Activated B cell treated with CpG ODN at 0.5 μM for 24 hours (primary cell): ENCODE measurements around the gene IL34. TPM values are rescaled to one million over a fixed set of nuclear protein-coding genes. Genes with fewer than 3 reads are reported as not detected.

ENCODE experiments used
- ATAC-seq: fragments of 200-7000 bp; cut with Tn5 transposase; one replicate; pipeline ENCODE4 v1.10.0; 2021; ENCODE audit warnings: low read depth, mild to moderate bottlenecking, moderate library complexity
- CTCF ChIA-PET: fragments of 350-600 bp; sonication (Branson Sonifier 250); formaldehyde crosslinking; loops from one replicate; lab custom pipeline; 2021; ENCODE audit warnings: antibody characterized with exemption; lab: Charles Lee
- POLR2A ChIA-PET: fragments of 350-600 bp; sonication (Branson Sonifier 250); formaldehyde crosslinking; loops from one replicate; lab custom pipeline; 2021; ENCODE audit warnings: antibody characterized with exemption; lab: Charles Lee
- DNase-seq: peaks from one replicate; pipeline ENCODE4 v3.0.0; 2022
- H3K27ac Mint-ChIP-seq: one replicate; pipeline ENCODE4 v1.8.0; 2020; ENCODE audit warnings: mixed read lengths
- H3K27me3 Mint-ChIP-seq: one replicate; pipeline ENCODE4 v1.8.0; 2021; ENCODE audit warnings: mixed read lengths
- H3K36me3 Mint-ChIP-seq: one replicate; pipeline ENCODE4 v1.8.0; 2021; ENCODE audit warnings: low read depth, mixed read lengths
- H3K4me1 Mint-ChIP-seq: one replicate; pipeline ENCODE4 v1.8.0; 2021; ENCODE audit warnings: mixed read lengths
- H3K4me3 Mint-ChIP-seq: one replicate; pipeline ENCODE4 v1.8.0; 2020; ENCODE audit warnings: mild to moderate bottlenecking, mixed read lengths
- H3K9me3 Mint-ChIP-seq: one replicate; pipeline ENCODE4 v1.8.0; 2020; ENCODE audit warnings: mixed read lengths
- intact Hi-C: fragments of 100-400 bp; cut with micrococcal nuclease; formaldehyde crosslinking; loops from one replicate; pipeline ENCODE4 v1.15.1; 2024
- total RNA-seq: library from RNA; stranded (reverse); gene quantifications from 2 replicates; pipeline ENCODE4 v1.2.3, GENCODE V29; 2022
- TF ChIP-seq, protein P1 (sequence below): fragments of 200-600 bp; IDR thresholded peaks from one replicate; pipeline ENCODE4 v1.8.0; 2022; ENCODE audit warnings: antibody characterized with exemption, mild to moderate bottlenecking

Gene IL34
- total RNA-seq, 1 donor from 2014 or later = 0.71 TPM

DNA sequence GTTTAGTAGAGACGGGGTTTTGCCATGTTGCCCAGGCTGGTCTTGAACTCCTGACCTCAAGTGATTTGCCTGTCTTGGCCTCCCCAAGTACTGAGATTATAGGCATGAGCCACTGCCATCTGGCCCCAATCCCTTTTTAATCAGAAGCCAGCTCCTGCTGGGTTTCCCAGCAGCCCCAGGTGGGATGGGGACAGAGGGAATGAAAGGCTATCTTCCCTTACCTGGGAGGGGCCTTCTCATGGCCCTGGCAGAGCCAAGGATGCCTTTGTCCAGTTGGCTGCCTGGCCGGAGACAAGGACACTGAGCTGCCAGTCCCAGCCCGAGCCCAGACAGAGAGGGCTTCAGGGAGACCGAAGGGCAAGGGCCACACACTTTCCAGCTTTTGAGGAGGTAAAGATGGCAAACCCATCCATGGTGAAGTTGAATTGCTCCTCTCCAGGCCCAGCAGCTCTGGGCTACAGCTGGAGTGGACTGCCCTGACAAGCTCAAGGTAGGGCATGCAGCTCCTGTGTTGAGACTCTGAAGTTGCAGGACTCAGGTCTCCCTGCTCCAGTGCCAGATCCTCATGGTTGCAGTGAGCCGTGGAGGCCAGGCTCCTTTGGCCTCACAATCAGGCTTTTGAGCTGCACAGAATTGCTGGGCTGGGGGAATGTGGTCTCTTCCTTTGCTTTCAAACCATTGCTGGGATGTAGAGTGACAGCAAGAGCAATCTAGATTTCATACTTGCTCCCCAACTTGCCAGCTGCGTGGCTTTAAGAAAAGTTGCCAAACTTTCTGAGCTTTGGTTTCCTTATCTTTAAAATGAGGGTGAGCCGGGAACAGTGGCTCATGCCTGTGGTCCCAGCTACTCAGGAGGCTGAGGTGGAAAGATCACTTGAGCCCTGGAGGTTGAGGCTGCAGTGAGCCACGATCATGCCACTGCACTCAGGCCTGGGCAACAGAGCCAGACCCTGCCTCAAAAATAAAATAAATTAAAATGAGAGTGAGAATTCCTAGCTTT is 44.5 kb upstream of the IL34 start:
- no peak for ATAC-seq
- no peaks in the 10 kb centered on the region for H3K36me3 Mint-ChIP-seq
- no peak overlapping the region for H3K27ac Mint-ChIP-seq
- H3K4me1 Mint-ChIP-seq = no peaks in the 10 kb centered on the region
- POLR2A ChIA-PET = no interaction called here
- CTCF ChIA-PET = no interaction called here
- H3K27me3 Mint-ChIP-seq = peaks cover 3% of the 10 kb centered on the region
- TF ChIP-seq, protein P1, sequence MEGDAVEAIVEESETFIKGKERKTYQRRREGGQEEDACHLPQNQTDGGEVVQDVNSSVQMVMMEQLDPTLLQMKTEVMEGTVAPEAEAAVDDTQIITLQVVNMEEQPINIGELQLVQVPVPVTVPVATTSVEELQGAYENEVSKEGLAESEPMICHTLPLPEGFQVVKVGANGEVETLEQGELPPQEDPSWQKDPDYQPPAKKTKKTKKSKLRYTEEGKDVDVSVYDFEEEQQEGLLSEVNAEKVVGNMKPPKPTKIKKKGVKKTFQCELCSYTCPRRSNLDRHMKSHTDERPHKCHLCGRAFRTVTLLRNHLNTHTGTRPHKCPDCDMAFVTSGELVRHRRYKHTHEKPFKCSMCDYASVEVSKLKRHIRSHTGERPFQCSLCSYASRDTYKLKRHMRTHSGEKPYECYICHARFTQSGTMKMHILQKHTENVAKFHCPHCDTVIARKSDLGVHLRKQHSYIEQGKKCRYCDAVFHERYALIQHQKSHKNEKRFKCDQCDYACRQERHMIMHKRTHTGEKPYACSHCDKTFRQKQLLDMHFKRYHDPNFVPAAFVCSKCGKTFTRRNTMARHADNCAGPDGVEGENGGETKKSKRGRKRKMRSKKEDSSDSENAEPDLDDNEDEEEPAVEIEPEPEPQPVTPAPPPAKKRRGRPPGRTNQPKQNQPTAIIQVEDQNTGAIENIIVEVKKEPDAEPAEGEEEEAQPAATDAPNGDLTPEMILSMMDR = no peak
- H3K9me3 Mint-ChIP-seq = no peaks in the 10 kb centered on the region
- no peak for DNase-seq
- intact Hi-C loops = no loop called here
- no peak overlapping the region for H3K4me3 Mint-ChIP-seq

GRCh38 chr16:70602831-70603230 is 43.5 kb upstream of the IL34 start:
- Mint-ChIP-seq H3K27me3 (peaks cover 3% of the 10 kb centered on the region), H3K4me1 (no peaks in the 10 kb centered on the region), H3K27ac (no peak overlapping the region), H3K9me3 (no peaks in the 10 kb centered on the region), H3K36me3 (no peaks in the 10 kb centered on the region), H3K4me3 (no peak overlapping the region)
- CTCF ChIA-PET = no interaction called here
- TF ChIP-seq, protein P1 = no peak
- intact Hi-C loops = no loop called here
- POLR2A ChIA-PET = no interaction called here
- no peak for ATAC-seq
- no peak for DNase-seq

GRCh38 chr16:70604407-70605282 is 41.7 kb upstream of the IL34 start:
- DNase-seq (no peak), ATAC-seq (no peak)
- intact Hi-C loops = no loop called here
- Mint-ChIP-seq H3K4me1 (no peaks in the 10 kb centered on the region), H3K27me3 (peaks cover 3% of the 10 kb centered on the region), H3K4me3 (no peak overlapping the region), H3K9me3 (no peaks in the 10 kb centered on the region), H3K36me3 (no peaks in the 10 kb centered on the region), H3K27ac (no peak overlapping the region)
- TF ChIP-seq, protein P1 = no peak
- CTCF ChIA-PET = no interaction called here
- POLR2A ChIA-PET = no interaction called here

GRCh38 chr16:70605283-70605657 is 41.1 kb upstream of the IL34 start:
- ChIA-PET POLR2A (no interaction called here), CTCF (no interaction called here)
- ATAC-seq (no peak), DNase-seq (no peak)
- no peaks in the 10 kb centered on the region for H3K9me3 Mint-ChIP-seq
- intact Hi-C loops = no loop called here
- no peaks in the 10 kb centered on the region for H3K27me3 Mint-ChIP-seq
- no peaks in the 10 kb centered on the region for H3K4me1 Mint-ChIP-seq
- no peaks in the 10 kb centered on the region for H3K36me3 Mint-ChIP-seq
- no peak overlapping the region for H3K4me3 Mint-ChIP-seq
- no peak overlapping the region for H3K27ac Mint-ChIP-seq
- TF ChIP-seq, protein P1 = no peak

GRCh38 chr16:70608521-70608920 is 37.8 kb upstream of the IL34 start:
- no peaks in the 10 kb centered on the region for H3K27me3 Mint-ChIP-seq
- POLR2A ChIA-PET = no interaction called here
- H3K4me1 Mint-ChIP-seq = no peaks in the 10 kb centered on the region
- no peak overlapping the region for H3K4me3 Mint-ChIP-seq
- H3K36me3 Mint-ChIP-seq = no peaks in the 10 kb centered on the region
- intact Hi-C loops = no loop called here
- no peak for DNase-seq
- no peaks in the 10 kb centered on the region for H3K9me3 Mint-ChIP-seq
- ATAC-seq = no peak
- CTCF ChIA-PET = no interaction called here
- TF ChIP-seq, protein P1 = no peak
- H3K27ac Mint-ChIP-seq = no peak overlapping the region
